BLaER1 treated with 17β-estradiol and CSF1 and Interleukin-3, amounts not matched to agents 10 nM and 100 nM (cell line): ENCODE measurements around the gene SNX8.

Source experiments
- H3K27ac ChIP-seq, 11 experiments: shearing (Covaris generic); formaldehyde crosslinking; 2 replicates each; pipeline ENCODE4 v1.8.1; 2022
- H3K27me3 ChIP-seq, 11 experiments: shearing (Covaris generic); formaldehyde crosslinking; 2 replicates each; pipeline ENCODE4 v1.8.1; 2022
- H3K36me3 ChIP-seq, 11 experiments: shearing (Covaris generic); formaldehyde crosslinking; 2 replicates each; pipeline ENCODE4 v1.8.1; 2022
- H3K4me1 ChIP-seq, 10 experiments: shearing (Covaris generic); formaldehyde crosslinking; 2 replicates each; pipeline ENCODE4 v1.8.1; 2022
- H3K4me2 ChIP-seq, 11 experiments: shearing (Covaris generic); formaldehyde crosslinking; 2 replicates each; pipeline ENCODE4 v1.8.1; 2022
- H3K4me3 ChIP-seq, 10 experiments: shearing (Covaris generic); formaldehyde crosslinking; 2 replicates each; pipeline ENCODE4 v1.8.1; 2022
- H3K9ac ChIP-seq, 11 experiments: shearing (Covaris generic); formaldehyde crosslinking; 2 replicates each; pipeline ENCODE4 v1.8.1; 2022
- H3K9me3 ChIP-seq, 11 experiments: shearing (Covaris generic); formaldehyde crosslinking; replicated peaks in 1 of 11; 2 replicates each; pipeline ENCODE4 v1.8.1; 2022
- H4K20me1 ChIP-seq, 11 experiments: shearing (Covaris generic); formaldehyde crosslinking; 2 replicates each; pipeline ENCODE4 v1.8.1; 2022
- Cebpa-rat ChIP-seq, 11 experiments: shearing (Covaris generic); IDR thresholded peaks; 2 replicates each; pipeline ENCODE4 v1.8.1; 2022

The SNX8 gene

GRCh38 chr7:2289621-2290020, 24.6 kb downstream of the SNX8 start:
- peaks cover 0 to 14% (median 4%) of the 10 kb centered on the region in 11 experiments; a peak in 6 of 22 replicates for H3K9me3 ChIP-seq
- peaks cover 0 to 73% (median 4%) of the 10 kb centered on the region in 11 experiments; a peak in 6 of 22 replicates for H3K36me3 ChIP-seq
- peaks cover 4 to 100% (median 33%) of the 10 kb centered on the region in 11 experiments; a peak in 20 of 22 replicates for H4K20me1 ChIP-seq
- peaks cover 0 to 18% (median 13%) of the 10 kb centered on the region in 10 experiments; a peak in 15 of 20 replicates for H3K4me1 ChIP-seq
- no peak overlapping the region for H3K27ac ChIP-seq
- TF ChIP-seq Cebpa-rat (IDR thresholded peaks at IDR 0.05), result no peak
- no peak overlapping the region for H3K4me3 ChIP-seq
- no peak overlapping the region for H3K9ac ChIP-seq
- no peaks in the 10 kb centered on the region for H3K27me3 ChIP-seq
- no peak overlapping the region for H3K4me2 ChIP-seq

DNA sequence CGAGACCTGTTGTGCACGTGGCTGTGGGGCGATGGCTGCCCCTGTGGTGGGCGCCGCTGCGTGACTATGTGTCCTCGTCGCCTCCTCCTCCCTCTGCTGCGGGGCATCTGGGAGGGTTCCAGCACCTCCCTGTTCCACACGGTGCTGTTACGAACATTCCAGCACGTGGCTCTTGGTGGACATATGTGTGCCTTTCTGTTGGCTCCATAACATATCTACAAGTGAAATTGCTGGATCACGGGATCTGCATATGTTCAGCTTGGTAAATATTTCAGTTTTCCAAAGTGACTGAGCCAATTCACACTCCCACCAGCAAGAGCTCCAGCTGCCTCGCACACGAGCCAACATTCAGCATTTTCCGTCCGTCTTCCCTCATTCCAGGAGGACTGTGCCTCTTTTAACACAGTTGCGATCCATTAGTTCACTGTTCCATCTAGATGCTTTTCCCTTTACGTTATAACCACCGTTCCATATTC, 25.1 kb downstream of the SNX8 start:
- Histone ChIP-seq H3K36me3 (peaks cover 0 to 73% (median 4%) of the 10 kb centered on the region in 11 experiments; a peak in 6 of 22 replicates), H3K27ac (no peak overlapping the region), H3K4me1 (peaks cover 0 to 18% (median 13%) of the 10 kb centered on the region in 10 experiments; a peak in 15 of 20 replicates), H3K4me3 (no peak overlapping the region), H3K9me3 (peaks cover 0 to 14% (median 4%) of the 10 kb centered on the region in 11 experiments; a peak in 6 of 22 replicates), H3K27me3 (no peaks in the 10 kb centered on the region), H4K20me1 (peaks cover 4 to 100% (median 33%) of the 10 kb centered on the region in 11 experiments; a peak in 20 of 22 replicates), H3K4me2 (peak overlapping the region in 7 of 11 experiments; percentile 9 to 60 (median 35); a peak in 10 of 22 replicates), H3K9ac (no peak overlapping the region; a peak in 1 of 22 replicates)
- TF ChIP-seq Cebpa-rat (IDR thresholded peaks at IDR 0.05), result no peak

DNA sequence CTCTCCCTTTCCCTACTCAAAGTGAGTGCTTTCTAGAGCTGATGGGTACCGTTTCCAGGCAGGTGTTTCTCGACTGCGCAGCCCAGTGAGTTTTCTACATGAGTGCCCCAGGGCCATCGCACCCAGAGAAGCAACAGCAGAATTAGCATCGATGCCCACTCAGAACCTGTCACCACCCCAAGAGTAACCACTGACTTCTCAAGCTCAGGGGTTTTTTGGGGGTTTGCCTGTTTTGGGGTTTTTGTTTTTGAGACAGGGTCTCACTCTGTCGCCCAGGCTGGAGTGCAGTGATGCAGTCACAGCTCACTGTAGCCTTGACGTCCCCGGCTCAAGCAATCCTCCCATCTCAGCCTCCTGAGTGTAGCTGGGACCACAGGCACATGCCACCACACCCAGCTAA, 25.7 kb downstream of the SNX8 start:
- H3K27ac ChIP-seq, result no peak overlapping the region
- peaks cover 0 to 76% (median 4%) of the 10 kb centered on the region in 11 experiments; a peak in 6 of 22 replicates for H3K36me3 ChIP-seq
- H3K4me1 ChIP-seq, result peaks cover under 1 to 22% (median 15%) of the 10 kb centered on the region in 10 experiments; a peak in 19 of 20 replicates
- H4K20me1 ChIP-seq, result peaks cover 5 to 100% (median 36%) of the 10 kb centered on the region in 11 experiments; a peak in 20 of 22 replicates
- peak overlapping the region in 3 of 11 experiments; percentile 21 to 38 (median 22); a peak in 3 of 22 replicates for H3K9ac ChIP-seq
- H3K27me3 ChIP-seq, result no peaks in the 10 kb centered on the region
- TF ChIP-seq Cebpa-rat (IDR thresholded peaks at IDR 0.05), result no peak
- H3K4me2 ChIP-seq, result peak overlapping the region in 8 of 11 experiments; percentile 9 to 60 (median 34); a peak in 13 of 22 replicates
- peaks cover 0 to 12% (median 4%) of the 10 kb centered on the region in 11 experiments; a peak in 6 of 22 replicates for H3K9me3 ChIP-seq
- H3K4me3 ChIP-seq, result no peak overlapping the region

DNA sequence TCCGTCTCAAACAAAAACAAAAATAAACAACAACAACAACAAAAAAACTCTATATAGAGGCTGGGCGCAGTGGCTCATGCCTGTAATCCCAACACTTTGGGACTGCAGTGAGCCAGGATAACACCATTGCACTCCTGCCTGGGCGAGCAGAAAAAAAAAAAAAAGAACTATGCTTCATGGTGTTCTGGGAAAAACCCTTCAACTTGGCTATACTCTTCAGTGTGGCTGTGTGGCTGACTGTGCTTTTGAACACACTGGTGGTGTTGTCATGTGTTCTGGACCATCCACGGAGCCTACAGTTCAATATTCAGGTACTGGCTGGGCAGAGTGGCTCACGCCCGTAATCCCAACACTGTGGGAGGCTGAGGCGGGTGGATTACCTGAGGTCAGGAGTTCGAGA, 26.5 kb downstream of the SNX8 start:
- H3K9me3 ChIP-seq, result peaks cover 0 to 4% (median 2%) of the 10 kb centered on the region in 11 experiments; a peak in 6 of 22 replicates
- H3K27ac ChIP-seq, result no peak overlapping the region
- H3K36me3 ChIP-seq, result peaks cover 0 to 75% (median 1%) of the 10 kb centered on the region in 11 experiments; a peak in 6 of 22 replicates
- no peaks in the 10 kb centered on the region for H3K27me3 ChIP-seq
- H4K20me1 ChIP-seq, result peaks cover 11 to 100% (median 44%) of the 10 kb centered on the region in 11 experiments; a peak in 20 of 22 replicates
- no peak overlapping the region for H3K4me3 ChIP-seq
- no peak for TF ChIP-seq Cebpa-rat (IDR thresholded peaks at IDR 0.05)
- H3K4me1 ChIP-seq, result peaks cover 8 to 29% (median 23%) of the 10 kb centered on the region in 10 experiments
- no peak overlapping the region for H3K9ac ChIP-seq
- H3K4me2 ChIP-seq, result peak overlapping the region in 4 of 11 experiments; percentile 35 to 60 (median 52); a peak in 6 of 22 replicates

DNA sequence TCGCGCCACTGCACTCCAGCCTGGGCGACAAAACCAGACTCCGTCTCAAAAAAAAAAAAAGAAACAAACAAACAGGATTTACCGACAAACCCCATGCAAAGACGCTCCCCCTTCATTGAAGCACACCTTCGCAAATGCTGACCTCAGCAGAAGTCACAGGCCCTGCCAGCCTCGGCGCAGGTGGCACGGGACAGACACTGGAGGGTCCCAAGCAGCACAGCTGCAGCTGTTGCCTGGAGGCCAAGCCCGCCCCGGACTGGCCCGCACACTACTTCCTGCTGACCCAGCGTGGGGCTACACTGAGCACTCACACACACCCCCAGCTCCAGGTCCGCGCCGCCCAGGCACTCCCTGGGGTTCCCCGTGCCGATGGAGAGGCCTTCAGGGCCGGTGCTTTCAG, 31.2 kb downstream of the SNX8 start:
- H4K20me1 ChIP-seq, result peaks cover 22 to 95% (median 46%) of the 10 kb centered on the region in 11 experiments; a peak in 21 of 22 replicates
- H3K9ac ChIP-seq, result no peak overlapping the region
- H3K36me3 ChIP-seq, result peaks cover 0 to 52% (median under 1%) of the 10 kb centered on the region in 11 experiments; a peak in 6 of 22 replicates
- H3K4me2 ChIP-seq, result peak overlapping the region in 5 of 11 experiments; percentile 7 to 39 (median 21); a peak in 6 of 22 replicates
- TF ChIP-seq Cebpa-rat (IDR thresholded peaks at IDR 0.05), result no peak
- no peaks in the 10 kb centered on the region for H3K27me3 ChIP-seq
- no peak overlapping the region for H3K27ac ChIP-seq
- H3K9me3 ChIP-seq, result no peaks in the 10 kb centered on the region
- no peak overlapping the region for H3K4me3 ChIP-seq
- peaks cover 37 to 52% (median 47%) of the 10 kb centered on the region in 10 experiments for H3K4me1 ChIP-seq

- peaks cover 37 to 47% (median 43%) of the 10 kb centered on the region in 10 experiments for H3K4me1 ChIP-seq
- no peaks in the 10 kb centered on the region for H3K9me3 ChIP-seq
- H3K4me2 ChIP-seq, result peak overlapping the region; percentile 9 to 68 (median 39); a peak in 20 of 22 replicates
- no peak for TF ChIP-seq Cebpa-rat (IDR thresholded peaks at IDR 0.05)
- H3K9ac ChIP-seq, result peak overlapping the region in 7 of 11 experiments; percentile 6 to 45 (median 28); a peak in 3 of 22 replicates
- H3K4me3 ChIP-seq, result no peak overlapping the region
- H3K27ac ChIP-seq, result no peak overlapping the region
- H4K20me1 ChIP-seq, result peaks cover 27 to 95% (median 49%) of the 10 kb centered on the region in 11 experiments; a peak in 21 of 22 replicates
- peaks cover 0 to 52% (median 5%) of the 10 kb centered on the region in 11 experiments; a peak in 9 of 22 replicates for H3K36me3 ChIP-seq
- H3K27me3 ChIP-seq, result no peaks in the 10 kb centered on the region
Observed at GRCh38 chr7:2282185-2282751, 32.0 kb downstream of the SNX8 start.

DNA sequence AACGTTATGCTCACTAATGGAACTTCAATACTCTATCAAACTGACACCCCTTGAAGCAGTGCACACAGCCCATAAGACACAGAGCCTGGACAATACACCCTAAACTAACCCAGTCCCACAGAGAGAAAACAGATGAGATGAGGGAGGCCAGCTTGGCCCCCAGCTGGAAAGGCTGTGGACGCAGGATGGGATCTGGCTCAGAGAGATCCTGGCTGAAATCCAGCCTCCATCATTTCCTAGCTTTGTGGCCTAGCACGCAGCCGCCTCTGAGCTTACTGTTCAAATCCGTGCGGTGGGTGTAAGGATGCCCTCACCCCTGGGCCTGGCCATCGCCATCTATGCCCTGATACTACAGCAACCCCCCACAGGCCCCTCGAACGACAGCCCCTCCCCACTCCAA, 32.7 kb downstream of the SNX8 start:
- peaks cover 27 to 95% (median 49%) of the 10 kb centered on the region in 11 experiments; a peak in 21 of 22 replicates for H4K20me1 ChIP-seq
- peak overlapping the region; percentile 9 to 68 (median 39); a peak in 17 of 22 replicates for H3K4me2 ChIP-seq
- no peaks in the 10 kb centered on the region for H3K9me3 ChIP-seq
- no peak for TF ChIP-seq Cebpa-rat (IDR thresholded peaks at IDR 0.05)
- H3K36me3 ChIP-seq, result peaks cover 0 to 55% (median 10%) of the 10 kb centered on the region in 11 experiments; a peak in 13 of 22 replicates
- peaks cover 37 to 47% (median 43%) of the 10 kb centered on the region in 10 experiments for H3K4me1 ChIP-seq
- no peak overlapping the region for H3K27ac ChIP-seq
- H3K27me3 ChIP-seq, result no peaks in the 10 kb centered on the region
- H3K4me3 ChIP-seq, result no peak overlapping the region
- peak overlapping the region in 4 of 11 experiments; percentile 10 to 44 (median 32); a peak in 2 of 22 replicates for H3K9ac ChIP-seq

- Histone ChIP-seq H3K27me3 (no peaks in the 10 kb centered on the region), H3K9ac (peak overlapping the region in 1 of 11 experiments; percentile 15; a peak in 1 of 22 replicates), H4K20me1 (peaks cover 25 to 95% (median 52%) of the 10 kb centered on the region in 11 experiments; a peak in 21 of 22 replicates), H3K36me3 (peaks cover 0 to 58% (median 16%) of the 10 kb centered on the region in 11 experiments; a peak in 13 of 22 replicates), H3K27ac (no peak overlapping the region), H3K4me1 (peaks cover 37 to 49% (median 47%) of the 10 kb centered on the region in 10 experiments), H3K4me2 (peak overlapping the region in 10 of 11 experiments; percentile 2 to 62 (median 33); a peak in 16 of 22 replicates), H3K4me3 (no peak overlapping the region), H3K9me3 (no peaks in the 10 kb centered on the region)
- TF ChIP-seq Cebpa-rat (IDR thresholded peaks at IDR 0.05), result no peak
Observed at GRCh38 chr7:2280424-2280823, 33.8 kb downstream of the SNX8 start.
